ENCODE measurements around the gene ADGRG6.

Gene ADGRG6

GRCh38 chr6:142378138-142378875, 76.5 kb downstream of the ADGRG6 start:
- DNase-seq: peak; percentile 10

GRCh38 chr6:142380626-142381025, 78.8 kb downstream of the ADGRG6 start:
- no peak for DNase-seq

GRCh38 chr6:142381181-142381580, 79.4 kb downstream of the ADGRG6 start:
- no peak for DNase-seq

GRCh38 chr6:142381845-142382378, 80.1 kb downstream of the ADGRG6 start:
- no peak for DNase-seq

- DNase-seq: no peak
These were observed 82.9 kb downstream of the ADGRG6 start for GRCh38 chr6:142384519-142385254.

- DNase-seq: no peak
These were observed 83.5 kb downstream of the ADGRG6 start for GRCh38 chr6:142385352-142385751.

- no peak for DNase-seq
These were observed 84.8 kb downstream of the ADGRG6 start for GRCh38 chr6:142386657-142387056.

GRCh38 chr6:142387997-142388815, 86.4 kb downstream of the ADGRG6 start:
- no peak for DNase-seq

- no peak for DNase-seq
These were observed 93.5 kb downstream of the ADGRG6 start for GRCh38 chr6:142395266-142395665.

GRCh38 chr6:142395768-142396231, 94.0 kb downstream of the ADGRG6 start:
- no peak for DNase-seq

GRCh38 chr6:142398353-142398752, 96.5 kb downstream of the ADGRG6 start:
- DNase-seq: no peak

GRCh38 chr6:142399739-142400138, 97.9 kb downstream of the ADGRG6 start:
- DNase-seq: no peak

GRCh38 chr6:142400495-142400894, 98.7 kb downstream of the ADGRG6 start:
- DNase-seq: no peak

- DNase-seq: no peak
These were observed 100.0 kb downstream of the ADGRG6 start for GRCh38 chr6:142401838-142402237.

- DNase-seq: no peak
These were observed 102.9 kb downstream of the ADGRG6 start for GRCh38 chr6:142404751-142405150.

- no peak for DNase-seq
These were observed 104.3 kb downstream of the ADGRG6 start for GRCh38 chr6:142406131-142406530.

GRCh38 chr6:142407685-142408273, 106.0 kb downstream of the ADGRG6 start:
- no peak for DNase-seq

- DNase-seq: no peak
These were observed 106.6 kb downstream of the ADGRG6 start for GRCh38 chr6:142408409-142408808.

GRCh38 chr6:142409794-142410193, 108.0 kb downstream of the ADGRG6 start:
- no peak for DNase-seq

GRCh38 chr6:142411145-142411544, 109.3 kb downstream of the ADGRG6 start:
- DNase-seq: no peak

GRCh38 chr6:142412241-142412640, 110.4 kb downstream of the ADGRG6 start:
- DNase-seq: no peak

- no peak for DNase-seq
These were observed 110.9 kb downstream of the ADGRG6 start for GRCh38 chr6:142412658-142413057.

- no peak for DNase-seq
These were observed 111.3 kb downstream of the ADGRG6 start for GRCh38 chr6:142413111-142413510.
